ENCODE measurements around the gene CHI3L2. TPM values are rescaled to one million over a fixed set of nuclear protein-coding genes. Genes with fewer than 3 reads are reported as not detected.

The CHI3L2 gene
- total and polyA plus RNA-seq, 2 of the 13 experiments (the other 11 are each of a cell fraction or from before 2014, with no cell fraction given), result 0.46 to 1.7 TPM

- ATAC-seq (no peak), DNase-seq (ENCODE audit: low spot score) (no peak), FAIRE-seq (no peak)
- Histone ChIP-seq H3K79me2 (ENCODE audit: insufficient read depth, low read length) (no peaks in the 10 kb centered on the region), H3K9me3 (ENCODE audit: low read length) (no peaks in the 10 kb centered on the region), H3K4me2 (ENCODE audit: low read depth, low read length) (no peak overlapping the region), H3K36me3 (replicated peaks in 1 of 2; ENCODE audit: control insufficient read depth in 1 of 2, insufficient read depth in 2 of 2, low read length in 2 of 2) (no peaks in the 10 kb centered on the region), H3K27me3 (ENCODE audit: control insufficient read depth in 1 of 2, insufficient read depth in 2 of 2, low read length in 2 of 2) (no peaks in the 10 kb centered on the region), H4K20me1 (ENCODE audit: insufficient read depth, low read length) (no peaks in the 10 kb centered on the region), H3K4me3 (replicated peaks in 1 of 3; ENCODE audit: insufficient read depth in 1 of 3, low read depth in 2 of 3, low read length in 3 of 3) (no peak overlapping the region), H3K27ac (ENCODE audit: extremely low read length, insufficient read depth, low read length) (no peak overlapping the region), H3K9ac (ENCODE audit: insufficient read depth, low read depth, low read length) (no peak overlapping the region), H3K4me1 (ENCODE audit: insufficient read depth, low read length) (peaks cover 44% of the 10 kb centered on the region), H2AFZ (ENCODE audit: low read length) (no peak overlapping the region)
- CTCF ChIA-PET (ENCODE audit: low intra/inter-chr PET ratio, low total read pairs), result no interaction called here
- no TSS peak for BruUV-seq (replicated peaks)
- intact Hi-C loops (cut with micrococcal nuclease; ENCODE audit: unreplicated experiment) (no loop called here), in situ Hi-C loops (cut with HindIII; ENCODE audit: extremely low pct_ligation_motif_present, low pct_unique_long_range_greater_than_20kb) (no loop called here)
- POLR2A ChIA-PET, result no interaction called here
- 45% methylated on average over 2 of the region's 2 CpGs for WGBS (ENCODE audit: low lambda C conversion rate)
- TF ChIP-seq ATF4 (CRISPR knock-in tag; IDR thresholded peaks at IDR 0.05) (peak in 1 of 2 experiments; percentile 73; a peak in 1 of 4 replicates), HOMEZ (CRISPR knock-in tag; IDR thresholded peaks at IDR 0.05; ENCODE audit: low read depth) (no peak), ZNF407 (CRISPR knock-in tag; IDR thresholded peaks at IDR 0.05; ENCODE audit: not compliant biosample characterization) (no peak), ZBTB4 (CRISPR knock-in tag; IDR thresholded peaks at IDR 0.05; ENCODE audit: borderline replicate concordance) (no peak)
Observed at GRCh38 chr1:111205714-111206050, 21.8 kb upstream of the CHI3L2 start.

Data from HepG2 (cell line).